NCI-H1105 treated with DMSO at 0.1 percent for 48 hours (cell line): ENCODE data around the gene CTIF.
"Not testable (repeated sequence)": the region's sequence is repeated elsewhere in the genome, so short reads cannot be mapped to it uniquely, and the experiment has no call there.

Experiments used
- DNase-seq: peaks from one replicate; lab custom pipeline; 2025; lab: John Stamatoyannopoulos, UW

Gene CTIF

DNA sequence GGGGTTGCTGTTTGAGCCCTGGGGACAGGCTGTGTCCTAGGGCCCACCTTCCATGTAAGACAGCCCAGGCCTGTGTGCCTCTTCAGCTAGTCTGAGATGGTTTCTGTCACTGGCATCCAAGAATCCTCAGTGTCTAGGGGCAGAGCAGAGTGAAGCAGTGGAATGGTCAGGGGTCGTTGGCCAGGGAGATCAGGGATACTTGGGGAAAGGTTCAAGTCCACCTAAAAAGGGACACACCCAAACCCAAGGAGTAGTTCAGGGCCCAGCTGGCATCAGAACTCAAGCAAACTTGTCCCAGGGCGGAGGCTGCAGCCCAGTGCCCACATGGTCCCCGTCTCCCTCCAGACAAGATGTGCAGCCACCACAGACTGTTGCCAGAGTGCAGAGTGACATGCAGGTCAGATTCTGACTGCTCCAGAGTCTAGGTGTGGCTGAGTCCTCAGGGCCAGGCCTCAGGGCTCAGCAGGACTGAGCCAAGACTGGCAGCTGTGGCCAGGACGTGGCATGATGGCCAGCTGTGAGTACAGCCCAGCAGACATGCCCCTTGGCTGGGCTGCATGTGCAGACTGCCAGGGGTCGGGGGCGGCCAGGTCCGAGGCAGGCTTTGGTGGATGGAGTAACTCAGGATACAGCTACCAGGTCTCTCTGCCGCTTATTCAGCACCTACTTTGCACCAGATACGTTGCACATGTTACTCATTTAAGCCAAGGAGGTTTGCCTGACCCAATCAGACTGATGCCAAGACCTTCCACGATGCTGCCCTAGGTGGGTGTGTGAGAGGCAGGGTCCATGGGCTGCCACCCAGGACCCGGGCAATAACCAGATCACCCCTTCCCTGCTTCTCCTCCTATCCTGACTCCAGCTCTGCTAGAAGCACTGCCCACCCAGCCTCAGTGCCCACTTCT lies 265.4 kb downstream of the CTIF start:
- DNase-seq = no peak

DNA sequence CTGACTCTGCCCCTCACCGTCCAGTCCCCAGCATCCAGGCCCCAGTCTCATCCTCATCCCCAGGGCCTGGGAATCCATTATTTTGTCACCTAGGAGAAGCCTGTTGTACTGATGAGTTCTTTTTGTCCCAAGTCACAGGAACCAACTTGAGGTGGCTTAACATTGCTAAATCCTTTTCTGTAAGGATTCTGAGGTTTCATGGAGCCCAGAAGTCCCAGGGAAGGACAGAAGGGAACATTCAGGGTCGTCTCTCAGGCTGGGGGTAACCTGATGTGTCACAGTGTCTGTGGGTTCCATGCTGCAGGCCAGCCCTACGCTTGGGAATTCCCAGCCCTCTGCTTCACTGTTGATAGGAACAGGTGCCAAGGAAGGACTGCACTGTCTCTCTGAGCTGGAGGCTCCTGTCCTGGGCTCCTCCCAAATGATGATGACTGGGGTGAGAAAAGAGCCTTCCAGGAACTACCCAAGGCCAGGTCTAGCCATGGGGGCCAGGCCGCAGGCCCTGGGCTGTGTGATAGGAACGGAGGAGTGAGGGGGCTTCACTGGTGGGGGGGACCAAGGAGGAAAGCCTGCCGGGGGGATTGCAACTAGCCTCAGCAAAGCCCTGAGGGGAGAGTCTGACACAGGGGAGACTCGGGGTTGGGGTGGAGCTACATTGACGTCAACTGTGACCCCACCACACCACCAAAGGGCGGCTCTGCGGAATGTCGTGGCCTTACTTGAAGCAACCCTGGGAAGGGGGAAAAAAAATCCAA lies 266.2 kb downstream of the CTIF start:
- DNase-seq = no peak

DNA sequence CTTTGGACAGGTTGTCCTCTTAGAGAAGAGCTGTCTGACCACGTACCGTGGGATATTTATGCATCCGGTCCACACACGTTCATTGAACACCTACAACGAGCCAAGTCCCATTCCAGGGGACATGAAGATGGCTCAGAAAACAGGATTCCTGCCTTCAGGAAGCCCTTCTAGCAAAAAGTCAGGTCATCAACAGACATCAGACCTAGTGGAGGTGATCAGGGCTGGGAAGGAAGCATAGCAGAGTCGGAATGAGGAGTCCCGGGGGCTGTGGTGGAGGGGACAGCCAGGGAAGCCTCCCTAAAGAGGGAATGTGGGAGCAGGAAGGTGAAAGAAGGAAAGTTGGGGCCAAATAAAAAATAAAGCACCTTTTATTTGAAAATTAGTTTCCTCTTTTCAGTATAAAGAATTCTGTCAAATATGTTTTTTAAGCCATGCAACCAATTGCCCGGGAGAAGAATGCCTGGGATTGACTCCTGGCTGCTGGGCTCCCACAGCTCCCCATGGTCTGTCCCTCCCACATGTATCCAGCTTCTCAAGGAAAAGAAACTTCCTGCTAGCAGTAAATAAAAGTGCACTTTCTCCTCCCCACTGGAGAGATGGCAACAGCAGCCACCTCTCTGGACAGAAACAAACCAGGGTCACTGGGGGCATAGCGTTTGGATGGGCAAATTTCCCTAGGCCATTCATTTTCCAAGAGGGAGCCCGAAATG lies 267.1 kb downstream of the CTIF start:
- DNase-seq = no peak

DNA sequence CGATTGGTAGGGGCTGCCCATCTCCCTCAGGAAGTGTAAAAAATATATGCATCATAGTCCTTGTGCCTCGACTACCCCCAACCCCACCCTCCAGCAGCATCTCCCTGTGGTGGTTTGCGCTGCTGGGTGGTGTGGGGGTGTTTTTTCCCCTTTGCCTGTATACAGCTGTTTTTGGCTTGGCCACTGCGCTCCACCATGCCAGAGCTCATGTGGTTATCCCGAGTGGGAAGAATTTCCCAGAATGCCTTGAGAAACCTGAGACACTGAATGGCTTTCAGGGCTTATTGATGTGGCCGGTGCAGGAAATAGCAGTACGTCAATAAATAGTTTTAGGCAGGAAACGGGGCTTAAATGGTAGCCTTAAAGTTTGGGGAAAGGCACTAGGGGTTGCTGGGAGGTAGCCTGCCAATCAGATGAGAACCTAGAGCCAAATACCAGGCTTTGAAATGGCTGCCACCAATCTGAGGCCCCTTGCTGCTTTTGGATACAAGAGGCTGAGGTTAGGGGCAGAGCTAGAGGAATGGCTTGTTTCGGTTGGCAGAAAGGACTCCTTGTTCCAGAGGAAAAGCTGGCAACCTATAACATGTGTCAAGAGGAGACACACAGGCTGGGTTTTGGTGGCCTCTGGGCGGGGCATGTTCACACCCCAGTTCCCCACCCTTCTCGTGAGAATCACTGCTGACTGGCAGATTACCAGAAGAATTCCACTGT lies 267.9 kb downstream of the CTIF start:
- no peak for DNase-seq

DNA sequence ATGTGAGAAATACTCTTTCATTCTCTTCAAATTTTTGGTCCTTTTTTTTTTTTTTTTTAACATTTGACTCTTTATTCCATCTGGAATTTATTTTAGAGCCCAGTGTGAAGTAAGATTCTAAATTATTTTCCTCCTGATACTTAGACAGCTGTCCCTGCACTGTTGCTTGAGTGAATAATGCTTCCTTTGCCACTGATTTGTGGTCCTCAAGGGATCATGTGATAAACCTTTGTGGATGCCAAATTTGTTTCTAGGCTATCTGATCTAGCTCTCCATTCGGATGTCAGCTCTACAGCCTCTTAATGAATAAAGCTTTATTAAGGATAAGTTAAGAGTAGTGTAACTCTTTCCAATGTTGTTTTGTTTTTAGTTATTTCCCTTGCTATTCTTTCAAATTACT lies 269.6 kb downstream of the CTIF start:
- DNase-seq = no peak

DNA sequence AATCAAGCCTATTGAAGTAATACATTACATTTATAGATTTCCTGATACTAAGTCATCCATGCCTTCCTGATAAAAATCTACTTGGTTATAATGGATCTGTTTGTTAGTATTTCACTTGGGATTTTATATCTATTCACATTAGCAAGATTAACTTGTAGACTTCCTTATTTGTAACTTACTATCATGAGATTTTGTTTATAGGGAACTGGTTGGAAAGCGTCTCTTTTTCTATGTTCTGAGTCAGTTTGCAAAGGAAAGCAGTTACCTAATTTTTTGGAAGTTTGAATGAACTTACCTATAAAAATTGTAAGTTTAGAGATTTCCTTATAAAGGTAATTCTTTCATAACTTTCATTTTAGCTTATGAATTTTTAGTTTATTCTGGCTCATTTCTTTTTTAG lies 270.5 kb downstream of the CTIF start:
- no peak for DNase-seq

DNA sequence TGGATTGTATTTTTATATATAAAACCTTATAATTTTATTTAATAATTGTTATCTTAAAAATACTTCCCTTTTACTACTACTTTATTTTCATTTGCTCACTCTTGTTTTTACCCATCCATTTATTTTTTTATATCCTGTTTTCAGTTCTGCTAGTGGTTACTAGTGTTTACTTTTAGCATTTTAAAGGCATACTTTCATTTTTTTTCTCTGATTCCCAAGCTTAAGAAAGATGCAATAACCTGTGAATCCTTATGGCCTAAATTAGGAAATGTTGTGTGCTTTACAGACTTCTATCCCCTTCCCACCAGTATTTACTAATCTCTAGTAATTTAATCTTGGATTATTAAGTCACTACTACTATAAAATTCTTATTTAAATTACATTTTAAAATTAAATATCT lies 272.0 kb downstream of the CTIF start:
- DNase-seq = no peak

DNA sequence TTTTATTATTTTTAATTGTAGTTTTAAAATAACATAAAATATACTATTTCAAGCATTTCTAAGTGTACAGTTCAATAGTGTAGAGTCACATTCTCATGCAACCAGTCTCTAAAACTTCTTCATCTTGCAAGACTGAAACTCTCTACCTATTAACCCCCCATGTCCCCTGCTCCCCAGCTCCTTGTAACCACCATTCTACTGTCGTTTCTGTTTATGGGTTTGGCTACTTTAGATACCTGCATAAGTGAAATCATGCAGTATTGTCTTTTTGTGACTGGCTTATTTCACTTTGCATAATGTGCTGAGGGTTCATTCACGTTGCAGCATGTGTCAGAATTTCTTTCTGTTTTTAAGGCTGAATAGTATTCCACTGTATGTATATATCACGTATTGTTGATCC lies 272.6 kb downstream of the CTIF start:
- DNase-seq = no peak

DNA sequence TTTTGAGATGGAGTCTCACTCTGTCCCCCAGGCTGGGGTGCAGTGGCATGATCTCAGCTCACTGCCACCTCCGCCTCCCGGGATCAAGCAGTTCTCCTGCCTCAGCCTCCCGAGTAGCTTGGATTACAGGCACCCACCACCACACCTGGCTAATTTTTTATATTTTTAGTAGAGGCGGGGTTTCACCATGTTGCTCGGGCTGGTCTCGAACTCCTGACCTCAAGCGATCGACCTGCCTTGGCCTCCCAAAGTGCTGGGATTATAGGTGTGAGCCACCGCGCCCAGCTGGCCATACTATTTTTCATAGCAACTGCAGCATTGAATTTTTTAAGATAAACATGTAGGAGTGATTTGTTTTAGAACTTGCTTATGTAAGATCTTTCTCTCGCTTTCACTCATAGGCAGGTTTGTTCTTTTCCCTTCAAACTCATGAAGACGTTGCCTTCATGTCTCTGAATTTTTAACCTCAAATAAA lies 273.2 kb downstream of the CTIF start:
- DNase-seq = not testable (repeated sequence)

DNA sequence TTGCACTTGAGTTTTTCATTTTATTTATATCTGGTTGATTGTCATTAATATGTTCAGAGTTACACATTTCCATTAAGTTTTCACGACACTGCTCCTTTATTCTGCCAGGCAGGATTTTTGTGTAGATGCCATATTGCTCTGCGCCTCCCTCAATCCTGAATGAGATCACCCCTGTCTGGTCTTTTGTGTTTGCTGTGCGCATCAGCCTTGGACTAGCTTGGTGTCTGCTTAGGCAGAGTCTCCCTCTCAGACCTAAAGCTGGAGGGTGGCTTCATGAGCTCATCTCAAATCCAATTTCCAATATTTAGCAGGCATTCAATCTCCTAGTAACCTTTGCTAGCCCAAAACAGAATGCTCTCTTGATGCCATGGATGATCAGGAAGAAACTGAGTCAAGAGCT lies 274.5 kb downstream of the CTIF start:
- DNase-seq = no peak

DNA sequence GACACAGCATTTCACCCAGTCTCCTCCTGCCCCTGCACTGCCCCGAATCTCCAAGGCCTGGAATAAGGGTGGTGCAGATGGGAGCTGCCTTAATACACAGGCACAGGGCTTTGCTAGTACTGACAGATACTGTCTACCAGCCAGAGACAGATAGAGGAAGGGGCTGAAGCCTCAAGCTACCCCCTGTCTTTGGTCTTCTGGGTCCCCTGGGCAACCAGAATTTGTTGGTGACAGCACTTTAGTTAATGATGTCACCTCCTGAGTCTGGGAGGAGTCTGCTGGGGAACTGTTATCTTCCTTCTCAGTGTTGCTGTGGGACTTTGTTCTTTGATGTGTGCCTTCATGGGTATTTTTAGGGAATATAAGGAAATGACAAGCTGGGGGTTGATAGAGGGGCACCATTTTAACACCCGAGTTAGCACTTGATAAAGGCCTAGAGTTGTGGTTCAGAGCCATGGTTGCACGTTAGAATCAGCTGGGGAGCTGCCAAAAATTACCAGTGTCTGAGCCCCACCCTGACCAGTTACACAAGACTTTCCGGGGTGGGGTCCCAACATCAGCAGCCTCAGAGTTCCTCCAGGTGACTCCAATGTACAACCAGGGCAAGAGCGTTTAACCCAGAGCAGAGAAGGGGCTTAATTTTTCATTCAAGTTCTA lies 275.1 kb downstream of the CTIF start:
- no peak for DNase-seq

DNA sequence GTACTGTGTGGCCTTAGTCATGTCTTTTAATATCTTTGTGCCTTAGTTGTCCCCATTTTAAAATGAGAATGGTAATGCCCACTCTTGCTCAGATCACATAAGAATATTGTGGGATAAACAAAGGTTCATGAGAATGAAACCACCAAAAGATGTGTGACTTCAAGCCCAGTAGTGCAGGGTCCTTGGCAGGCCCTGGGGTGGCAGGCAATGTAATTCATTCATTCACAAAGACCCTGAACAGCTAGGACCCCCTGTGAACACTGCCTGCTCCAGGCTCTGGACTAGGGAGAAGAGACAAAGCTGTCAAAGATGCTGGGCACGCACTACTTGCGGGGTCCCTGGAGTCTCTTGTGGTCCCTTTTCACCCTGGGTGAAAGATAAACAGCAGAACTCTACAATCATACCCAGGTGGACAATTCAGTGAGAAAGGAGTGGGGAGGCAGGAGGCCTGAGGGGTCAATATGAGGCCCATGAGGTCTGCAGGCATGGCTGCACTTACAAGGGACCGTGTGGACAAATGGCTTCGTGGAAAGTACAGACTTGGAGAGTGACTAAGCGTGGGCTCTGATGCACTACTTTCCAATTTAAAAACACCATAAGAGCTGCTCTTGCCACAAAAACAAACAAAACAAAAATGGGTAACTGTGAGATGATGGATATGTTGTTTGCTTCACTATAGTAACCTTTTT lies 275.8 kb downstream of the CTIF start:
- no peak for DNase-seq

DNA sequence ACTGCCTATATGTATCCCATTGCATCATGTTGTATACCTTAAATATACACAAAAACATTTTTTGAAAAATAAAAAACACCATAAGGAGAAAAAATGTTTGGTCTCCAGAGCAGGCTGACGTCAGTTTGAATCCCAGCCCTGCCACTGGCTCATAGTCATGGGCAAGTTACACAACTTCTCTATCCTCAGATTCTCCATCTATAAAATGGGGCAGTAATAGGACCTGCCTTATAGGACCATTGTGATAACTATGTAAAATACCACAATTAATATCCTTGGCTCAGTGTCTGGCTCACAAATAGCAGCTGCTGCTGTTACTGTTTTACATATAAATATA lies 276.3 kb downstream of the CTIF start:
- DNase-seq = no peak

DNA sequence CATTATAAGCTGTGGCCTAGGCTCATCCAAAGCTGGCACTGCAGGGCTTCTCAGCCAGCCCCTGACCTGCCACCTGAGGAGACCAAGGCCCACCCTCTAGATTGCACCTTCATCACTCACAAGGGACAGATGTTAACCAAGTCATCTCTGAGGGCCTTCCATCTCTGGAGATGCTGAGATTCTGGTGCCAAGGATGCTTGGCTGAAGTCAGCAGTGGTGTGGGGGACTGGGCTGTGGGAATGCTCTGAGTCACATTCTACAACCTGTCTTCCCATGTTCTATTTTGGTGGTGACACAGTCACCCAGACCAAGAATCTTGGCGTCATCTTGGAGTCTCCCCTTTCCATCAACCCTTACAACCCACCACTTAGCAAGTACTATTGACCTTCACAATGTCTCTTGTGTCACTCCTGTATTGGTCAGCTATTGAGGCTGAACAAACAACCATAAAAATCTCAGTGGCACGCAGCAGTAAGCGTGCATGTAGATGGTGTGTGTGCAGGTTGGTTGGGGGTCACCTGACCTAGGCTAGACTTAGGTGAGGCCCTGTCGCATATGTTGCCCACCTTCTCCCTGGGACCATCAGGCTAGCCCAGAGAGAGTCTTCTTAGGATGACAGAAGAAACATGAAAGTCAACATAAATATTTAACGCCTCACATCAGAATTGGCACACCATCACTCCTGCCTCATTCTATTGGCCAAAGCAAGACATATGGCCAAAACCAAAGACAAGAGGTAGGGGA lies 276.9 kb downstream of the CTIF start:
- no peak for DNase-seq

DNA sequence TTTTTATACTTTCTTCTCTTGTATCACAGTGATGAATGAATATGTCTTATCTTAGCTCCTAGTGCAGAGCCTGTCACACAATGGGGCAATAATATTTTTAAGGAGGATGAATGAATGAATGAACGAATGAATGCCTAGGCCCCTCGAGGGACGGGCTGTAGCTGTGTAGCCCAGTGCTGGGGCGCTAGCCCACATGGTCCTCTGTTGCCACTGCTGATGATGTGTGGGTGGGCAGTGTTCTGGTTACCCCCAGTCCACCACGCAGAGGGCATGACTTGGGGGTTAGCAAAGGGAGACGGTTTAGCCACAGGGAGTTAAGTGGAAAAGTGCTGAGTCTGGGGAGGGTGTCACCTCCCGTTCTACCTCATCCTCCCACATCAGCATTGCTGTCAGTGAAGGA lies 277.7 kb downstream of the CTIF start:
- no peak for DNase-seq

DNA sequence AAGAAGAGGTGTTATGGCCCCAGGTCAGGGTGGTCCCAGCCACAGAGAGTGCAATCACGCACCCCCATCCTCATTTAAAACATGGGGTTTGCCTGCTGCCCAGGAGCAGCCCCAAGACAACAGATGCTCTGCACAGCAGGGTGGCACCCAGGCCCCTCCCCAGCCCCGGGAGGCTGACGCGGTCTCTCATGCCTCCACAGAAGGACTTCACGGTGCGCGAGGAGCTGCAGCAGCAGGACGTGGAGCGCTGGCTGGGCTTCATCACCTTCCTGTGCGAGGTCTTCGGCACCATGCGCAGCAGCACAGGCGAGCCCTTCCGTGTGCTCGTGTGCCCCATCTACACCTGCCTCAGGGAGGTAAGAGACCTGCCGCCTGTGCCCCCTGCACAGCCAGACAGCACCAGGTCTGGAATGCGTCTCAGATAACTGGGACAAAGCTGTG lies 278.2 kb downstream of the CTIF start:
- DNase-seq = no peak

DNA sequence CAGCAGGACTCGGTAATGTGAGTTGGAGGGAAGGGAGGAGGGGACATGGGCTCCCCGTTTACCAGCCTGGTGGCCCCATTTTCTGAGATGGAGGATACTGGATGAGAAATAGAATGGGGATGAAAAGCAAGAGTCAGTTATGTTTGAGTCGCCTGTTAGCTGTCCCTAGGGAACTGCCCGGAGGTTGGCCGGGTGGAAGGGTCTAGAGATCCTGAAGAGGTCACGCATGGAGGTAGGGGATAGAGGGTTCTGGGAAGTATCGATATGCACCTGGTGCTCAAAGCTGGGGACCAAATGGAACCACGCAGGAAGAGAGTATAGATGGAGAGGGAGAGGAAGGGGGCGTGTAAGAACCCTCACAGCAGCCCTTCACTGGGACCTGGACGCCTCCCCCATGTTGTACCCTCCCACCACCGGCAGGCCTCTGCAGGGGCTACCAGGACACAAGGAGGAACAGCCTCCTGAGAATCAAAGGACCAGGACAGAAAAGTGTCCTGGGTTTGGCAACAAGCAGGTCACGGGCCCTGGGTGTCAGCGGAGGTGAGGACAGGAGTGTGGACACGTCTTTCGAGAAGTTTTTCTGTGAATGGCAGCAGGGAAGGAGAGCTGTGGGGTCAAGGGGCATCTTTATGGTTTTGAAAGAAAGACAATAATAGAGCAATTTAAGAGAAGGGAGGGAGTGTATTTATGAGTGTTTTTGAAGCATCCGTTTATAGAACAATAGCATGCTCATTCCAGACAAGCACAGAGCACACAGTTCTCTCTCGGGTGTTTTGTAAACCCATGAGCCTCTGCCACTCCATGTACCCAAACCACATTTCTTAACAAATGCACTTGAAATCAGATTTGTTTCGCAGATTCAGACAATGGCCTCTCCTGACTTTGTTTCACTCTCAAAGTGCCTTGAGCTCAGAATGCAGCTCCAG lies 279.8 kb downstream of the CTIF start:
- no peak for DNase-seq

DNA sequence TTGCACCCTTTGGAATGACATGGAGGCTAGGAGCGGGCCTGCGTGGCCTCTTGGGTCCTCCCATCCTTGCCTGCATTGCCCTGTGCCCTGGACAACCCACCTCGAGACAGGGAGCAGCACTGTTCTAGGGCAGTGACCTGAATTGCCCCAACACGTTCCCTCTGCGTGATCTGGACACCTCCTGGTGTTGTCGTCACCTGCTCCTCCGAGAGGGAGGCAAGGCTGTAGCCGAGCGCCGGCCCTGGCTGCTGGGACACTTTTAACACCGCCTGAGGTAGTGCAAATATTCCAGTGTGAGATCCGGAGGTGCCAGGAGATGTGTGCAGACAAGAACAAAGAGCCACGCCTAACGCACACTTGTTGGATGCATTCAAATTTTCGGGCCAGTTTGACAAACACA lies 280.4 kb downstream of the CTIF start:
- no peak for DNase-seq
